GM06990 (cell line): ENCODE measurements around the gene EPHB3.

Source experiments
- DNase-seq: peaks from one replicate; pipeline ENCODE4 v3.0.0-alpha.2; 2011; ENCODE audit not compliant: insufficient read length; ENCODE audit errors: extremely low read depth
- H3K27me3 ChIP-seq: replicated peaks from 2 replicates; pipeline ENCODE4 v1.6.0; 2011; ENCODE audit warnings: low read length; ENCODE audit not compliant: control insufficient read depth, insufficient read depth
- H3K36me3 ChIP-seq: 2 replicates; pipeline ENCODE4 v1.5.1; 2011; ENCODE audit warnings: low read length; ENCODE audit not compliant: control insufficient read depth, insufficient read depth
- H3K4me3 ChIP-seq: replicated peaks from 2 replicates; pipeline ENCODE4 v1.5.1; 2011; ENCODE audit warnings: low read depth, mild to moderate bottlenecking, control low read depth, low read length
- TF ChIP-seq, protein P1 (sequence below): IDR thresholded peaks from 2 replicates; pipeline ENCODE4 v1.5.1; 2011; ENCODE audit warnings: low read length, control low read depth, mild to moderate bottlenecking, inconsistent platforms; ENCODE audit not compliant: insufficient read depth, poor library complexity, severe bottlenecking

Gene EPHB3

DNA sequence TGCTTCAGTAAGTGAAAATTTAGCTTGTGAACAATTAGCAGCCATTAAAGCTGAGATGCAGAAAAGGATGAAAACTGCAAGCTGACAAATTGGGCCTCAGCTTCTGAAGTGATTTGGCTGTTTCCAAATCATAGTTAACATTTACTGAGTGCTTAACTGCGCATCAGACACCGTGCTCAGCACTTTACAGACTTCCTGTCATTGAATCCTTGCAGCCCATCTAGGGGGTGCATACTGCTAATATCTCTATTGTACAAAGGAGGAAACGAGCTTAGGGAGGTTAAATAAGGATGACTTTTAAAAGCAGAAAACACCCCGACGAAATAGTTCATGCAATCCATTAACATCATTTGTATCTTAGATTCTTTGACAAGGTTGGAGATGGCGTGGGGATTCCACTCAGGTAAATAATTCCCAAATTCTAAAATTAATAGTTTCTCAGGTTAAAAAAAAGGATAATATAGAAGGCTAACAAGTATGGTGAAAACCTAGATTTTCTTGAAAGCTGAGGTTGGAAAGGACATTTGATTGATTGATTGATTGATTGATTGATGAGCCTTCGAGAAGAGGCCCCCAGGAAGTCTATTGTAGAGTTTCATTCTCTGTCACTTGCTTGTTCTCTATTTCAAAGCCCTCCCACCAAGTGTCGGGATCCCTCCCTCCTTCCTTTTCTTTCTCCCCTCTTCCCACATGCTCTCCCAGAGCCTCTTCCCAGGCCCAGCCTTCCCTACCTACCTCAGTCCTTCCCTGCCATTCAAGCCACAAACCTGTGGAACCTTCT lies 23.5 kb upstream of the EPHB3 start:
- TF ChIP-seq, protein P1, sequence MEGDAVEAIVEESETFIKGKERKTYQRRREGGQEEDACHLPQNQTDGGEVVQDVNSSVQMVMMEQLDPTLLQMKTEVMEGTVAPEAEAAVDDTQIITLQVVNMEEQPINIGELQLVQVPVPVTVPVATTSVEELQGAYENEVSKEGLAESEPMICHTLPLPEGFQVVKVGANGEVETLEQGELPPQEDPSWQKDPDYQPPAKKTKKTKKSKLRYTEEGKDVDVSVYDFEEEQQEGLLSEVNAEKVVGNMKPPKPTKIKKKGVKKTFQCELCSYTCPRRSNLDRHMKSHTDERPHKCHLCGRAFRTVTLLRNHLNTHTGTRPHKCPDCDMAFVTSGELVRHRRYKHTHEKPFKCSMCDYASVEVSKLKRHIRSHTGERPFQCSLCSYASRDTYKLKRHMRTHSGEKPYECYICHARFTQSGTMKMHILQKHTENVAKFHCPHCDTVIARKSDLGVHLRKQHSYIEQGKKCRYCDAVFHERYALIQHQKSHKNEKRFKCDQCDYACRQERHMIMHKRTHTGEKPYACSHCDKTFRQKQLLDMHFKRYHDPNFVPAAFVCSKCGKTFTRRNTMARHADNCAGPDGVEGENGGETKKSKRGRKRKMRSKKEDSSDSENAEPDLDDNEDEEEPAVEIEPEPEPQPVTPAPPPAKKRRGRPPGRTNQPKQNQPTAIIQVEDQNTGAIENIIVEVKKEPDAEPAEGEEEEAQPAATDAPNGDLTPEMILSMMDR = no peak
- no peaks in the 10 kb centered on the region; the same call in 1 of the 2 replicates for H3K27me3 ChIP-seq
- H3K36me3 ChIP-seq = no peaks in the 10 kb centered on the region
- H3K4me3 ChIP-seq = no peak overlapping the region
- DNase-seq = no peak

DNA sequence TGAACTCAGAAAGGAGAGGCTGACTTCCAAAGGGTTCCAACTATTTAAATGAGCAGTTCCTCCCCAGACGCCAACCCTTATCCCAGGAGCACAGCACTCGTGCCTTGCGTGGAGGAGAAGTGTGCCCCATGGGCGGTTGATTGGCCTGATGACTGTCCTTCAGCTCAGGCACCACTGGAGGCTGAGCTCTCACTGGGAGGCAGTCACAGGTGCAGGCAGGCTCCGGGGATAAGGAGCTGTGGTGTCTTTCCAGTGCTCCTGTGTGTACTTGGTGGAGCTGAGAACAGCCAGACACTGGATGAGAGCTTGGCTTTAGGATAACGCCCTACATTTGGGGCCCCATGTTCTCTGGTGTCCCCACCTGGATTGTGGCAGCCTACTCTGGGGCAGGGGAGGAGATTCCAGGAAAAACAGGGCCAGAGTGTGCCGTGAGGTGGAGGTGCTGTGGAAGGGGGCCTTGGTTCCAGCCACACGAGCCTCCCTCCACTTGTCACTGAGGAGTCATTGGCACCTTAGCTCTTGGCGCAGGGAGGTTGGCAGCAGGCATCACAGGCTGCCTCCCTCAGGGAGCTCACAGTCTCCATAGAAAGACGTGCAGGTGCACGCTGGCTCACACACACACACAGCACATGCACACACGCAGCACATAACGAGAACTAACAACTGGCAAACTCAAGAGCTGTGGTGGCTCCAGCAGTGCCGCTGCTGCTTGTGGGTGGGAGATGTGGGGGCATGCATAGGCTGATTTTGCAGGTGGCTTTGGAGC lies 22.7 kb upstream of the EPHB3 start:
- DNase-seq = no peak
- Histone ChIP-seq H3K36me3 (no peaks in the 10 kb centered on the region), H3K27me3 (no peaks in the 10 kb centered on the region; the same call in 1 of the 2 replicates), H3K4me3 (no peak overlapping the region)
- TF ChIP-seq, protein P1 = no peak

DNA sequence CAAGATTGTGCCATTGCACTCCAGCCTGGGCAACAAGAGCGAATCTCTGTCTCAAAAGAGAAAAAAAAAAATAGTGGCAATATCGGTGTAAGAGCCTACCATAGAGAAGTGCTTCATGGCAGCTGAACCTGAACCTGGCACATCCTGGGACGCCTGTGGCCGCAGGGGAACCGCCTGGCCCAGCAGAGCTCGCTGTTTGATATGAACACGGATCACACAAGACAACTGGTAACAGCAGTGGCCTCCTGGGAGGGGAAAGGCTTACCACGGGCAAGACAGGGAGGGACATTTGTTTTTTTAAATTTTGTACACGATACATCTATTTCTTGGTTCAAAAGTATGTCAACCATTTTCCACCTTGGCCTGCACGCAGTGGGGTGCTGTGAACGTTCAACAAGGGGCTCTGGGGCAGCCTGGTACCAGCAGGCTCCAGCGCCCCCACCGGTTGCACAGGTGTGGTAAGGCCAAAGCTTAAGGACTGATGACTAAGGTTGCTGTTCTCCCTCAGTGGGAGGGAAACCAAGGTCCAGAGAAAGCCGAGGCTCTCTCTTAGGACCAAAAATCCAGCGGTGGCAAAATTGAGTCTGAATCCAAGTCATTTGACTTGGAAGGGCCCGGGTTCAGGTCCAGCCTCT lies 21.7 kb upstream of the EPHB3 start:
- no peak overlapping the region for H3K4me3 ChIP-seq
- TF ChIP-seq, protein P1 = no peak
- no peaks in the 10 kb centered on the region for H3K36me3 ChIP-seq
- DNase-seq = no peak
- no peaks in the 10 kb centered on the region; the same call in 1 of the 2 replicates for H3K27me3 ChIP-seq

DNA sequence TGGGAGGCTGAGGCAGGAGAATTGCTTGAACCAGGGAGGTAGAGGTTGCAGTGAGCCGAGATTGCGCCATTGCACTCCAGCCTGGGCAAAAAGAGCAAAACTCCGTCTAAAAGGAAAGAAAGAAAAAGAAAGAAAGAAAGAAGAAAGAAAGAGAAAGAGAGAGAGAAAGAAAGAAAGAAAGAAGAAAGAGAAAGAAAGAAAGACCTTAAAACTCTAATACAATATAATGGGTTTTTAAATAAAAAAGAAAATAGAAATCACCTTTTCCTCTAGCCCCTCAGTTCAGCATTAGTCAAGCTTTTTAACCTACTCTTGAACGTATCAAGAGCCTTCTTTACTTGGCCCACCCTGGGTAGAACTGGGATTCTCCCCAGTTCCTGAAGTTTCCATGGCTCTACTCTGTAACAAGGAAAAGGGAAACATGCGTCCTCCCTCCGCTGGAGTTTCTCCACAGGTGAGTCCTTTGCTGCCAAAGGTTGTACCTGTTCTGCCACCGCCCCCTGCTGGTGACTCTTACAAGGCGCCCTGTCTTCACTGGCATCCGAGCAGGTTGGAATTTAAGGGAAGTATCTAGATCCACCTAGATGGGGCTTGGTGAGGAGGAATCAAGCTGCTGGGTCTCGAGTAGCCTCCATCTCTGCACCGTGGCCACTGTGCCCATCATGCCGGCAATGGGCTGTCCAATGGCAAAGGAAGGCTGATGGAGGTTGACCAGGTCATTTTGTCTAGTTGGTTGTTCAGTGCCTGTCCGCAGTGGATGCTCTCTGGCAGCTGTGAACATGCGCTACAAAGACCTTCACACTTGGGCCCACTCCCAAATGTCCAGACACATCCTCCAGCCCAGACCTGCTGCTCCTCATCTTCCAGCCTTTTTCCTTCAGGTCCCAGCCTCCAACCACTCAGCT lies 20.6 kb upstream of the EPHB3 start:
- no peak overlapping the region for H3K4me3 ChIP-seq
- TF ChIP-seq, protein P1 = peak; percentile 92
- no peaks in the 10 kb centered on the region; the same call in 1 of the 2 replicates for H3K27me3 ChIP-seq
- no peak for DNase-seq
- H3K36me3 ChIP-seq = no peaks in the 10 kb centered on the region

DNA sequence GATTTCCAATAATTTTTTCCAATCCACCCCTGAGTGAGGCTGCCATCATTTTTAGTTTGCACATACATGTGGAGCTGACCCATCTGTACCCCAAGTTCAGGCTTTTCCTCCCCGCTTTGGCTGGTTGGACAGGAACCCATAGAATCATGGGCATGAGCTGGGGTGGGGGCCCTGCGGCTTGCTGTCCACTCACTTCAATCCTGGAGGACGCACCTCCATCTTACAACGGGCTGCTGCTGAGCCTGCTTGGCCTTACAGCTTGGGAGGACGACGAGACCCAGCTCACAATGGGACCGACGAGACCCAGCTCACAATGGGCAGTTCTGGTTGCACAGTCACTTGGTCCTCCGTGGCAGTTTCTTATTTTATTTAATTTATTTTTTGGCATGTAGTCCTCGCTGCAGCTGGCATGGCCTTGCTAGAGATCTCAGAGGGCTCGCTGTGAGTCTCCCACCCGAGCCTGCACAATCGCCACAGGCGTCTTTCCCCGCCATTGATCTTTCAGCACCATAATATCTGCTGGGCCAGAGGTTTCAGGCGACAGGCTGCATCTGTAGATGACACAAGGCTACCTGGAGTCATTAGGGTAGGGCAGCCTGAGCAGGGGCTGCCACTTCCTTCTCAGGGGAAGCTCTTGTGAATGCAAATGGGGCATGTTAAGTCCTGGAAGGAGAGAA lies 19.6 kb upstream of the EPHB3 start:
- Histone ChIP-seq H3K36me3 (no peaks in the 10 kb centered on the region), H3K27me3 (no peaks in the 10 kb centered on the region; the same call in 1 of the 2 replicates), H3K4me3 (no peak overlapping the region)
- DNase-seq = no peak
- TF ChIP-seq, protein P1 = no peak
